Lung (tissue), 12 donors: Measurements from ENCODE around the gene CLEC11A. TPM values are rescaled to one million over a fixed set of nuclear protein-coding genes. Genes with fewer than 3 reads are reported as not detected.

Source experiments
- ATAC-seq: fragments of 200-7000 bp; cut with Tn5 transposase; one replicate; pipeline ENCODE4 v1.9.1; 2020; ENCODE audit warnings: moderate number of reproducible peaks; ENCODE audit not compliant: insufficient read depth, low FRiP score
- DNase-seq, 3 donors: peaks; one replicate each; pipeline ENCODE4 v3.0.0-alpha.2; 2013 to 2017
- H3K27ac ChIP-seq, 2 donors: one replicate each; pipeline ENCODE4 v1.5.1; 2013; ENCODE audit warnings: mild to moderate bottlenecking in 2 of 2, moderate library complexity in 2 of 2, control low read depth in 1 of 2, inconsistent platforms in 1 of 2, low read depth in 1 of 2, low read length in 1 of 2
- H3K27me3 ChIP-seq, 3 donors: one replicate each; pipeline ENCODE4 v1.5.1; 2013; ENCODE audit warnings: low read length in 2 of 3; ENCODE audit not compliant: control insufficient read depth in 3 of 3, insufficient read depth in 3 of 3
- H3K36me3 ChIP-seq, 4 donors: one replicate each; pipeline ENCODE4 v1.5.1; 2013; ENCODE audit warnings: low read length in 4 of 4, mild to moderate bottlenecking in 1 of 4, moderate library complexity in 1 of 4; ENCODE audit not compliant: control insufficient read depth in 4 of 4, insufficient read depth in 4 of 4
- H3K4me1 ChIP-seq, 5 donors: one replicate each; pipeline ENCODE4 v1.5.1; 2013; ENCODE audit warnings: low read length in 5 of 5, mild to moderate bottlenecking in 2 of 5, moderate library complexity in 1 of 5; ENCODE audit not compliant: control insufficient read depth in 5 of 5, insufficient read depth in 5 of 5
- H3K4me3 ChIP-seq: one replicate; pipeline ENCODE4 v1.5.1; 2013; ENCODE audit warnings: mild to moderate bottlenecking, control low read depth, moderate library complexity
- H3K9ac ChIP-seq, 2 donors: one replicate each; pipeline ENCODE4 v1.5.1; 2013; ENCODE audit warnings: low read length in 2 of 2, control low read depth in 1 of 2; ENCODE audit not compliant: insufficient read depth in 1 of 2
- H3K9me3 ChIP-seq, 4 donors: one replicate each; pipeline ENCODE4 v1.5.1; 2013; ENCODE audit warnings: low read length in 3 of 4, mild to moderate bottlenecking in 1 of 4, moderate library complexity in 1 of 4; ENCODE audit not compliant: control insufficient read depth in 4 of 4, insufficient read depth in 3 of 4
- WGBS, 2 donors: extraction: QIAGEN DNeasy Blood & Tissue Kit; methylation state at CpG; one replicate each; pipeline ENCODE4 v1.1.7; 2013; 5-methylcytosine and 5-hydroxymethylcytosine counted together
- polyA plus RNA-seq, 2 donors: library from polyadenylated mRNA; stranded (reverse); fragments of 200-250 nt; gene quantifications; one replicate each; pipeline ENCODE4 v1.2.1, GENCODE V29; 2013
- total RNA-seq, 2 donors: library from RNA; depleted of rRNA in 1 of 2; stranded (reverse); fragments of >200 nt in 1 of 2; gene quantifications; one replicate each; pipeline ENCODE4 v1.2.1, GENCODE V29; 2014 to 2021
- TF ChIP-seq, protein P1 (sequence below): IDR thresholded peaks from 2 replicates; pipeline ENCODE4 v1.5.1; 2012; ENCODE audit warnings: mild to moderate bottlenecking; ENCODE audit errors: control extremely low read depth, extremely low read depth
- donor health status: control.
- donor health status: control.
- donor health status: Bipolar disorder and iron deficiency.
- donor health status: healthy.
- donor health status: DM: yes; HTN: yes; CAD: no.

Gene CLEC11A
- total and polyA plus RNA-seq, 4 donors, result 7.7 to 24.6 (median 11.1) TPM

DNA sequence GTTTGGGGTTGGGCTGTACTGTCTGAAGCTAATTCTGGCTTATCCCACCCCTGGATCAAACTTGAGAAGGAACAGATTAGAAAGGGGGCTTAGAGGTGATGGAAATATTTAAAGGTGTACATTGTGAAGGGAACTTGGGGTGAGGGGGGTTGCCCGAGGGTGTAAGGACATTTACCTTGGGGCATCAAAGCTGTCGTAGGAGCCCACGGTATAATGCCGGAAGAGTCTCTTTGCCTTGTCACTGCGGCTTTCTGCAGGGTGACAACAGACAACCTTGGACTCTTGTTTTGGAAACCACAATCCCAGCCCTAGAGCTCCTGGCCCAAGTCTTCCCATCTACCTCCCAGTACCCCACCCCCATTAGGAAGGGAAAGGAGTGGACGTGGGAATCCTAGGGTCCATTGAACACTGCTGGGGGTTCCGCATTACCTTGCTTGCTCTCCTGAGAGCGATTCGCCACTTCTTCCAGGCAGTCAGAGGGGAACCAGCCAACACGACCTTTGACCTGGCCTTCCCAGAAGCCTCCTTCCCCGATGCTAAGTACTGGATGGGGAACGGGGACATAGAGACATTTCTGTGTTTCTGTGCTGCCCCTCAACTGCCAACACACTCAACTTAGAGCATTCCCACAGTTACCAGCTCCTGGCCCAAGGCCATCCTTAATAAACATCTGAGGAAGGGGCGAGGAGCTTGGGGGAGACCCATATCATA lies 25.6 kb upstream of the CLEC11A start:
- DNase-seq, result no peak

DNA sequence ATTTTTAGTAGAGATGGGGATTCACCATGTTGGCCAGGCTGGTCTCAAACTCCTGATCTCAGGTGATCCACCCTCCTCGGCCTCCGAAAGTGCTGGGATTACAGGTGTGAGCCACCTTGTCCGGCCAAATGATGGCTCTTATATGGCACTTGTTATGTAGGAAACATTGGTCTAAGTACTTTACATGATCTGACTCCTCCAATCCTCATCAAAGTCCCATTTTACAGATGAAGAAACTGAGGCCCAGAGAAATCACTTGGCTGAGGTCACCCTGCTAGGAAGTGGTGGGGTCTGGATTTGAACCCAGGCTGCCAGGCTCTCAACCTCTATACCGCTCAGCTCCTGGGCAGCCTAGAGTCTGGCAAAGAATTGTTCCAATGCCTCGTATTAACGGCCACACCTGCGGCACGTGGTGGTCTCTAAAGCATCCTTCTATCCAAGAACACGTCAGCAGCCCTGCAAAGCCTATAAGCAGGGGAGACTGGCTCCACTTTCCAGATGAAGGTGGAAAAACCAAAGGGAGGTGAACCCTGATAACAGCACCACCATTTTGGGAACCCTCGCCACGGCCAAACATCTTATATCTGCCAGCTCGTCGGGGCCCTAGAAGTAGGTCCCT lies 21.7 kb upstream of the CLEC11A start:
- WGBS, 2 donors, result 87 to 93% methylated on average over 13 of the region's 13 CpGs
- Histone ChIP-seq H3K27me3 (peaks cover 2 to 25% (median 3%) of the 10 kb centered on the region in 3 donors), H3K4me1 (no peaks in the 10 kb centered on the region), H3K9me3 (peaks cover 0 to 3% (median 0%) of the 10 kb centered on the region in 4 donors), H3K36me3 (no peaks in the 10 kb centered on the region), H3K27ac (no peak overlapping the region), H3K9ac (no peak overlapping the region), H3K4me3 (no peak overlapping the region)
- DNase-seq (no peak), ATAC-seq (no peak)
- TF ChIP-seq, protein P1, sequence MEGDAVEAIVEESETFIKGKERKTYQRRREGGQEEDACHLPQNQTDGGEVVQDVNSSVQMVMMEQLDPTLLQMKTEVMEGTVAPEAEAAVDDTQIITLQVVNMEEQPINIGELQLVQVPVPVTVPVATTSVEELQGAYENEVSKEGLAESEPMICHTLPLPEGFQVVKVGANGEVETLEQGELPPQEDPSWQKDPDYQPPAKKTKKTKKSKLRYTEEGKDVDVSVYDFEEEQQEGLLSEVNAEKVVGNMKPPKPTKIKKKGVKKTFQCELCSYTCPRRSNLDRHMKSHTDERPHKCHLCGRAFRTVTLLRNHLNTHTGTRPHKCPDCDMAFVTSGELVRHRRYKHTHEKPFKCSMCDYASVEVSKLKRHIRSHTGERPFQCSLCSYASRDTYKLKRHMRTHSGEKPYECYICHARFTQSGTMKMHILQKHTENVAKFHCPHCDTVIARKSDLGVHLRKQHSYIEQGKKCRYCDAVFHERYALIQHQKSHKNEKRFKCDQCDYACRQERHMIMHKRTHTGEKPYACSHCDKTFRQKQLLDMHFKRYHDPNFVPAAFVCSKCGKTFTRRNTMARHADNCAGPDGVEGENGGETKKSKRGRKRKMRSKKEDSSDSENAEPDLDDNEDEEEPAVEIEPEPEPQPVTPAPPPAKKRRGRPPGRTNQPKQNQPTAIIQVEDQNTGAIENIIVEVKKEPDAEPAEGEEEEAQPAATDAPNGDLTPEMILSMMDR, result no peak

More for the DNA sequence above, 25.6 kb upstream of the CLEC11A start:
- no peaks in the 10 kb centered on the region for H3K4me1 ChIP-seq
- peaks cover 0 to 6% (median 0%) of the 10 kb centered on the region in 4 donors for H3K9me3 ChIP-seq
- H3K4me3 ChIP-seq, result no peak overlapping the region
- H3K27ac ChIP-seq, result no peak overlapping the region
- H3K9ac ChIP-seq, result no peak overlapping the region
- H3K27me3 ChIP-seq, result peaks cover 3 to 41% (median 9%) of the 10 kb centered on the region in 3 donors
- 71 to 77% methylated on average over 13 of the region's 13 CpGs for WGBS, 2 donors
- ATAC-seq, result no peak
- H3K36me3 ChIP-seq, result no peaks in the 10 kb centered on the region
- TF ChIP-seq, protein P1, result no peak

DNA sequence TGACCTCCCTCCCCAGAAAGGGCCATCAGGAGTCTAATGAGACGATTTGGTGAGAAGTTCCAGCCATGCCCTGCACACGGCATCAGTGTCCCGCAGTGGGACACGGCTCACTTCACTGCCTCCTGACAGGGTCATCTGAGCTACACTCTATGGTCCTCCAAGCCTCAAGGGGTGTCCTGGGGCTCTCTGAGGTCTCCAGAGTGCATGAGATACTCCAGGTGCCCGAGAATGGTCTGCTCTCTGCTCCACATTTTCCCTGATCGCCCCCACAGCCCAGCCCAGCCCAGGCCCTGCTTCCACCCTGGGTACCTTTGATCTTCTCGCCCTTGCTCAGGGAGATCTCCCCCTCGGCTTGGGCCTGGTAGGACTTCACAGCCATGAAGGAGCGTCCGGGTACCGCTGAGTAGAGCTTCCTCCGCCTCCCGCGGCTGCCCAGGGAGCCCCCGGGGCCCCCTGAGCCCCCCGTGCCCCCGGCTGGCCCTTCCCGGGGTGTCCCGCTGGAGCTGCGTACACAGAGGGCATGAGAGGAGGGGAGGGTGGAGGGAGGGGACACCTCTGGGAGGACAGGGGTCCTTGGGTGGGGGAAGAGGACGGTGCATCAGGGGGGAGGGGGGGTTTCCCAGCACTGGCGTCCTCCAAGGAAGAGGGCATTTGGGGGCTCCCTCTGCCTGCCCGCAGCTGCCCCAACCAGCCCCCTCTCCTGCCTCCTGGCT lies 20.9 kb upstream of the CLEC11A start:
- no peaks in the 10 kb centered on the region for H3K36me3 ChIP-seq
- H3K27me3 ChIP-seq, result peaks cover 2 to 20% (median 3%) of the 10 kb centered on the region in 3 donors
- H3K9me3 ChIP-seq, result peaks cover 0 to 3% (median 0%) of the 10 kb centered on the region in 4 donors
- TF ChIP-seq, protein P1, result no peak
- H3K4me1 ChIP-seq, result no peaks in the 10 kb centered on the region
- WGBS, 2 donors, result 59 to 67% methylated on average over 19 to 23 of the region's 23 CpGs
- no peak for ATAC-seq
- DNase-seq, result no peak
- H3K4me3 ChIP-seq, result no peak overlapping the region
- H3K9ac ChIP-seq, result no peak overlapping the region
- no peak overlapping the region for H3K27ac ChIP-seq
